Measurements from ENCODE around the gene SCAMP4.

DNA sequence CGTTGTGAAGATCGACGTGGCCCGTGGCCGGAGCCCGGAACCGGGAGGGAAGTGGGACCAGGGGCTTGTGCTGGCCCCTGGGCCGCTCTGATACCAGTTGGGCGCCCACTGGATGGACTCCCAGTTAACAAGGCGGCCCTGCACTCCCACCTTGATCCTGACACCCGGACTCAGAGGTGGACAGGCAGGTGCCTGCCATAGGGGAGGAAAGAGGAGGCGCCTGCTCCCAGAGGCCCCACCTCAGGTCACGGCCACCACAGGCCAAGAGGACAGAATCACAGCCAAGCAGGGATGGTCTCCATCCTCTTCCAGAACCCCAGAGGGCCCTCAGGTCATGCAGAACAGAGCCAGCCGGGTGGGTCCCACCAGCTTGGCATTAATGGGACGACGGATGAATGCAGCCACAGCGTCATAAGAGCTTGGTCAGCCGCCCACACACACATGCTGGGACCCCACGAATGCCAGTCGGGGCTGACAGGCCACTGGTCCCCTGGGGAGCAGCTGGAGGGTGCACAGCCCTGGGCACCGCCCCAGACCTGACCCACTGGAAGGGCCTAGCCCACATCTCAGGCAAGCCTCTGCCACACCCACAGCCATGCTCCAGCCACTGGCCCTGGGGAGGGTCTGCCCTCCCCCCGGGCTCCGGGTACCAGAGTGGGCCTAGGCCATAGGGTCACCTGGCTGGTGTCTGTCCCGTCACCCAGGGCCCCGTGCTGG lies 32.2 kb upstream of the SCAMP4 start:
- TF ChIP-seq, protein P1, sequence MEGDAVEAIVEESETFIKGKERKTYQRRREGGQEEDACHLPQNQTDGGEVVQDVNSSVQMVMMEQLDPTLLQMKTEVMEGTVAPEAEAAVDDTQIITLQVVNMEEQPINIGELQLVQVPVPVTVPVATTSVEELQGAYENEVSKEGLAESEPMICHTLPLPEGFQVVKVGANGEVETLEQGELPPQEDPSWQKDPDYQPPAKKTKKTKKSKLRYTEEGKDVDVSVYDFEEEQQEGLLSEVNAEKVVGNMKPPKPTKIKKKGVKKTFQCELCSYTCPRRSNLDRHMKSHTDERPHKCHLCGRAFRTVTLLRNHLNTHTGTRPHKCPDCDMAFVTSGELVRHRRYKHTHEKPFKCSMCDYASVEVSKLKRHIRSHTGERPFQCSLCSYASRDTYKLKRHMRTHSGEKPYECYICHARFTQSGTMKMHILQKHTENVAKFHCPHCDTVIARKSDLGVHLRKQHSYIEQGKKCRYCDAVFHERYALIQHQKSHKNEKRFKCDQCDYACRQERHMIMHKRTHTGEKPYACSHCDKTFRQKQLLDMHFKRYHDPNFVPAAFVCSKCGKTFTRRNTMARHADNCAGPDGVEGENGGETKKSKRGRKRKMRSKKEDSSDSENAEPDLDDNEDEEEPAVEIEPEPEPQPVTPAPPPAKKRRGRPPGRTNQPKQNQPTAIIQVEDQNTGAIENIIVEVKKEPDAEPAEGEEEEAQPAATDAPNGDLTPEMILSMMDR (conservative IDR thresholded peaks at IDR 0.05; ENCODE audit: low read length): no peak
- no peak for TF ChIP-seq EZH2phosphoT487 (IDR thresholded peaks at IDR 0.05; ENCODE audit: borderline replicate concordance, low read depth, low read length)

All from OCI-LY7 (cell line).